Measurements from ENCODE around the gene RNF32. TPM values are rescaled to one million over a fixed set of nuclear protein-coding genes. Genes with fewer than 3 reads are reported as not detected.
"Not testable (repeated sequence)": the region's sequence is repeated elsewhere in the genome, so short reads cannot be mapped to it uniquely, and the experiment has no call there.

The RNF32 gene
- polyA plus RNA-seq, 1 donor, result 3.7 TPM

- WGBS (ENCODE audit: insufficient coverage, low lambda C conversion rate), result 93% methylated on average over 3 of the region's 9 CpGs
- H3K4me3 ChIP-seq (ENCODE audit: low read length), result not testable (repeated sequence)
Measured at GRCh38 chr7:156697283-156697682, 56.7 kb downstream of the RNF32 start.

DNA sequence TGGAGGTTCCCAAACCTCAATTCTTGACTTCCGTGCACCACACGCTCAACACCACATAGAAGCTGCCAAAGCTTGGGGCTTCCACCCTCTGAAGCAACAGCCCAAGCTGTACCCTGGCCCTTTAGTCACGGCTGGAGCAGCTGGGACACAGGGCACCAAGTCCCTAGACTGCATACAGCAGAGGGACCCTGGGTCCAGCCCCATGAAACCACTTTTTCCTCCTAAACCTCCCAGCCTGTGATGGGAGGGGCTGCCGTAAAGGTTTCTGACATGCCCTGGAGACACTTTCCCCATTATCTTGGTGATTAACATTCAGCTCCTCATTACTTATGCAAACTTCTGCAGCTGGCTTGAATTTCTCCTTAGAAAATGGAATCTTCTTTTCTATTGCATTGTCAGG lies 57.9 kb downstream of the RNF32 start:
- not testable (repeated sequence) for DNase-seq; H3K4me1 ChIP-seq (ENCODE audit: control insufficient read depth, insufficient read depth, low read length); H3K27me3 ChIP-seq (ENCODE audit: control insufficient read depth, insufficient read depth, low read length); H3K9me3 ChIP-seq (ENCODE audit: control insufficient read depth, low read depth, low read length); H3K27ac ChIP-seq (ENCODE audit: low read length); H3K36me3 ChIP-seq (ENCODE audit: control insufficient read depth, insufficient read depth, low read length); H3K4me3 ChIP-seq (ENCODE audit: low read length)
- WGBS (ENCODE audit: insufficient coverage, low lambda C conversion rate), result no CpG with 5 or more reads among the region's 4 CpGs

More at GRCh38 chr7:156697283-156697682, 56.7 kb downstream of the RNF32 start:
- H3K4me1 ChIP-seq (ENCODE audit: control insufficient read depth, insufficient read depth, low read length); H3K27ac ChIP-seq (ENCODE audit: low read length); H3K9me3 ChIP-seq (ENCODE audit: control insufficient read depth, low read depth, low read length); H3K27me3 ChIP-seq (ENCODE audit: control insufficient read depth, insufficient read depth, low read length); H3K36me3 ChIP-seq (ENCODE audit: control insufficient read depth, insufficient read depth, low read length); DNase-seq: not testable (repeated sequence)

DNA sequence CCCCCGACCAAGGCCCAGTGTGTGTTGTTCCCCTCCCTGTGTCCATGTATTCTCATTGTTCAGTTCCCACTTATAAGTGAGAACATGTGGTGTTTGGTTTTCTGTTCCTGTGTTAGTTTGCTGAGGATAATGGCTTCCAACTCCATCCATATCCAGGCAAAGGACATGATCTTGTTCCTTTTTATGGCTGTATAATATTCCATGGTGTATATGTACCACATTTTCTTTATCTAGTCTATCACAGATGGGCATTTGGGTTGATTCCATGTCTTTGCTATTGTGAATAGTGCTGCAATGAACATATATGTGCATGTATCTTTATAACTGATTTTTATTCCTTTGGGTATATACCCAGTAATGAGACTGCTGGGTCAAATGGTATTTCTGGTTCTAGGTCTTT lies 61.2 kb downstream of the RNF32 start:
- H3K4me1 ChIP-seq (ENCODE audit: control insufficient read depth, insufficient read depth, low read length); H3K36me3 ChIP-seq (ENCODE audit: control insufficient read depth, insufficient read depth, low read length); H3K4me3 ChIP-seq (ENCODE audit: low read length); H3K27ac ChIP-seq (ENCODE audit: low read length); H3K27me3 ChIP-seq (ENCODE audit: control insufficient read depth, insufficient read depth, low read length); H3K9me3 ChIP-seq (ENCODE audit: control insufficient read depth, low read depth, low read length); DNase-seq: not testable (repeated sequence)
- no CpG with 5 or more reads among the region's 1 CpG for WGBS (ENCODE audit: insufficient coverage, low lambda C conversion rate)

- no peaks in the 10 kb centered on the region for H3K27me3 ChIP-seq (ENCODE audit: control insufficient read depth, insufficient read depth, low read length)
- H3K4me3 ChIP-seq (ENCODE audit: low read length), result no peak overlapping the region
- no peaks in the 10 kb centered on the region for H3K36me3 ChIP-seq (ENCODE audit: control insufficient read depth, insufficient read depth, low read length)
- no peak overlapping the region for H3K27ac ChIP-seq (ENCODE audit: low read length)
- DNase-seq, result no peak
- H3K4me1 ChIP-seq (ENCODE audit: control insufficient read depth, insufficient read depth, low read length), result no peaks in the 10 kb centered on the region
- H3K9me3 ChIP-seq (ENCODE audit: control insufficient read depth, low read depth, low read length), result peaks cover 5% of the 10 kb centered on the region
Measured at GRCh38 chr7:156702399-156702798, 61.8 kb downstream of the RNF32 start.

- Histone ChIP-seq H3K36me3 (ENCODE audit: control insufficient read depth, insufficient read depth, low read length) (no peaks in the 10 kb centered on the region), H3K4me3 (ENCODE audit: low read length) (no peak overlapping the region), H3K4me1 (ENCODE audit: control insufficient read depth, insufficient read depth, low read length) (no peaks in the 10 kb centered on the region), H3K27ac (ENCODE audit: low read length) (no peak overlapping the region), H3K9me3 (ENCODE audit: control insufficient read depth, low read depth, low read length) (peaks cover 4% of the 10 kb centered on the region), H3K27me3 (ENCODE audit: control insufficient read depth, insufficient read depth, low read length) (no peaks in the 10 kb centered on the region)
- no CpG with 5 or more reads among the region's 4 CpGs for WGBS (ENCODE audit: insufficient coverage, low lambda C conversion rate)
- DNase-seq, result no peak
Measured at GRCh38 chr7:156703209-156703608, 62.6 kb downstream of the RNF32 start.

- Histone ChIP-seq H3K36me3 (ENCODE audit: control insufficient read depth, insufficient read depth, low read length) (peaks cover 1% of the 10 kb centered on the region), H3K4me1 (ENCODE audit: control insufficient read depth, insufficient read depth, low read length) (no peaks in the 10 kb centered on the region), H3K27me3 (ENCODE audit: control insufficient read depth, insufficient read depth, low read length) (no peaks in the 10 kb centered on the region), H3K27ac (ENCODE audit: low read length) (no peak overlapping the region), H3K9me3 (ENCODE audit: control insufficient read depth, low read depth, low read length) (peaks cover 10% of the 10 kb centered on the region), H3K4me3 (ENCODE audit: low read length) (no peak overlapping the region)
- no peak for DNase-seq
- WGBS (ENCODE audit: insufficient coverage, low lambda C conversion rate), result no CpG with 5 or more reads among the region's 5 CpGs
Measured at GRCh38 chr7:156703773-156704482, 63.4 kb downstream of the RNF32 start.

GRCh38 chr7:156722043-156722826 lies 81.7 kb downstream of the RNF32 start:
- Histone ChIP-seq H3K4me3 (ENCODE audit: low read length) (no peak overlapping the region), H3K9me3 (ENCODE audit: control insufficient read depth, low read depth, low read length) (no peaks in the 10 kb centered on the region), H3K4me1 (ENCODE audit: control insufficient read depth, insufficient read depth, low read length) (no peaks in the 10 kb centered on the region), H3K36me3 (ENCODE audit: control insufficient read depth, insufficient read depth, low read length) (no peaks in the 10 kb centered on the region), H3K27me3 (ENCODE audit: control insufficient read depth, insufficient read depth, low read length) (no peaks in the 10 kb centered on the region), H3K27ac (ENCODE audit: low read length) (no peak overlapping the region)
- WGBS (ENCODE audit: insufficient coverage, low lambda C conversion rate), result 88% methylated on average over 1 of the region's 4 CpGs
- DNase-seq, result no peak

- no peaks in the 10 kb centered on the region for H3K27me3 ChIP-seq (ENCODE audit: control insufficient read depth, insufficient read depth, low read length)
- H3K36me3 ChIP-seq (ENCODE audit: control insufficient read depth, insufficient read depth, low read length), result no peaks in the 10 kb centered on the region
- WGBS (ENCODE audit: insufficient coverage, low lambda C conversion rate), result 93% methylated on average over 2 of the region's 5 CpGs
- no peaks in the 10 kb centered on the region for H3K4me1 ChIP-seq (ENCODE audit: control insufficient read depth, insufficient read depth, low read length)
- DNase-seq, result no peak
- H3K9me3 ChIP-seq (ENCODE audit: control insufficient read depth, low read depth, low read length), result no peaks in the 10 kb centered on the region
- H3K4me3 ChIP-seq (ENCODE audit: low read length), result no peak overlapping the region
- no peak overlapping the region for H3K27ac ChIP-seq (ENCODE audit: low read length)
Measured at GRCh38 chr7:156725073-156725472, 84.5 kb downstream of the RNF32 start.

DNA sequence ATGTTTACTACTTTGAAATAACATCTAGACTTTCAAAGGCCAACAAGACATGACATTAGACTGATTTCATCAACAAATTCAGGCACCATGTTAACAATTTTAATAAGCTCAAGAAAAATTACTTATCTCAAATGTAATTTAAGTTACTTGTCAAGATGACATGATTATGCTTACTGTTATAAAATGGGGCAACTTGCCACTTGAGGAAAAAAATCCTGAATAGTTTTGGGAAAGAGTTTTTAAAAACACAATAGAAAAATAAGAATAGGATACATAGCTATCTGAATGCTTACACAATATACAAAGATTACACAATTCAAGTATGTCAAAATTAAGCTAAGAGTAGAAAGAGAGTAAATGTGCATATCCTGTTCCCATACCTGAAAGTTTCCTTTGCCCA lies 85.4 kb downstream of the RNF32 start:
- H3K27ac ChIP-seq (ENCODE audit: low read length), result no peak overlapping the region
- no peak for DNase-seq
- H3K4me3 ChIP-seq (ENCODE audit: low read length), result no peak overlapping the region
- H3K4me1 ChIP-seq (ENCODE audit: control insufficient read depth, insufficient read depth, low read length), result no peaks in the 10 kb centered on the region
- no peaks in the 10 kb centered on the region for H3K27me3 ChIP-seq (ENCODE audit: control insufficient read depth, insufficient read depth, low read length)
- H3K9me3 ChIP-seq (ENCODE audit: control insufficient read depth, low read depth, low read length), result peaks cover 4% of the 10 kb centered on the region
- no peaks in the 10 kb centered on the region for H3K36me3 ChIP-seq (ENCODE audit: control insufficient read depth, insufficient read depth, low read length)
